Stomach smooth muscle (tissue), 2 donors: ENCODE results near the gene AASS.
"Not testable (repeated sequence)": the region's sequence is repeated elsewhere in the genome, so short reads cannot be mapped to it uniquely, and the experiment has no call there.

Experiments used
- H3K27ac ChIP-seq: one replicate; pipeline ENCODE4 v1.7.0; 2013; ENCODE audit warnings: mild to moderate bottlenecking, low read length, inconsistent platforms
- H3K27me3 ChIP-seq, 2 donors: one replicate each; pipeline ENCODE4 v1.7.0; 2013; ENCODE audit warnings: low read length in 2 of 2; ENCODE audit not compliant: insufficient read depth in 2 of 2, control insufficient read depth in 1 of 2
- H3K36me3 ChIP-seq, 2 donors: one replicate each; pipeline ENCODE4 v1.7.0; 2013; ENCODE audit warnings: low read length in 2 of 2; ENCODE audit not compliant: control insufficient read depth in 2 of 2, insufficient read depth in 2 of 2
- H3K4me1 ChIP-seq: one replicate; pipeline ENCODE4 v1.7.0; 2013; ENCODE audit warnings: low read length; ENCODE audit not compliant: control insufficient read depth, insufficient read depth
- H3K4me3 ChIP-seq, 2 donors: one replicate each; pipeline ENCODE4 v1.7.0; 2013; ENCODE audit warnings: low read length in 2 of 2
- H3K9ac ChIP-seq, 2 donors: one replicate each; pipeline ENCODE4 v1.7.0; 2013; ENCODE audit warnings: low read length in 2 of 2, mild to moderate bottlenecking in 1 of 2
- H3K9me3 ChIP-seq, 2 donors: one replicate each; pipeline ENCODE4 v1.7.0; 2013; ENCODE audit warnings: low read length in 2 of 2; ENCODE audit not compliant: control insufficient read depth in 2 of 2
- donor health status: healthy.
- donor health status: Pancreatic carcinoma.

The AASS gene

DNA sequence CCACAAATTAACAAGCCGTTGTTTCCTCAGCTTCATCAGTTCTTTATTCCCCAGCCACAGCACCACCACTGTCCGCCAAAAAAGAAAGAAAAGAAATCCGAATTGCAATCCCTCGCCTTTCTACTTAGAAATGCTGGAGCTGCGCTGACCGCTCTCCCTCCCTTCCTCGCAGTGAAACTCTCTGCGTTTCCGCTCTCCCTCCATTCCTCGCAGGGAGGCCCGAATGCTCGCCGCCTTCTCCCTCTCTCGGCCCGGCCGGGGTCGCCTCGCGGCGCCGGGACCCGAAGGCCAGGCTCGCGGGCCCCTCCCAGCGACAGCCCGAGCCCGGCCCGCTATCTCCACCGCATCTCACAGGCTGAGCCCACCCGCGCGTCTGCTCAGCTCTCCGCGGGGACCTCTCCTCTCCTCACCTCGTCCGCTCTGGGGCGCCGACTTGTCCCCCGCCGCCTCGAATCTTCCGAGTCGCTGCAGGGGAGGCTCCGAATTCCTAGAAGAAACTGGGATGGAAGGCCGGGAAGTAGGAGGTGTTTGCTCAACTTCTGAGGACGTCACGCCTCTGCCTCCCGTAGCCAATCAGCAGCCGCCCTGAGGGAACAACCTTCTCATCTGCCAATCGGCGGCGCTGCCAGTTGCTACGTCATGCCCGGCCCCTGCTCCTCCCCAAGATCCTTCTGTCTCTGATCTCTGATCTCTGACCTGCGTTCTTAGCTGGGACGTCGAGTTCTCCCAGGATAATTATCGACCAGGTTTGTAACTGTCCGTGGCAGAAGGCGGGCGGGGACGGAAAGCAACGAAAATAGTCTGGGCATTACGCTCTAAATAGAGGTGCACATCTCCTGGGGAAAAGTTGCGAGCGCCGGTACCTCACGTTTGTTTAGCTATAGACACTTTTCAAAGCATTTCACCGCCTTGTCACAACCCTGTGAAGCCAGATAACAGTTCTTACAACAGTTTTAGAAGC lies at the start of gene AASS:
Gene AASS, minus strand, starts transcription at position 499 of the 961 bp plus-strand sequence. CDS start 10,523 bp downstream, outside the sequence.
- Histone ChIP-seq H3K27me3 (no peaks in the 10 kb centered on the region), H3K36me3 (no peaks in the 10 kb centered on the region), H3K27ac (peak within 1 kb of the TSS; percentile 100), H3K9me3 (no peaks in the 10 kb centered on the region), H3K4me3 (peak within 1 kb of the TSS; percentile 78 to 93), H3K4me1 (peaks cover 12% of the 10 kb centered on the region), H3K9ac (peak within 1 kb of the TSS; percentile 85 to 98)

DNA sequence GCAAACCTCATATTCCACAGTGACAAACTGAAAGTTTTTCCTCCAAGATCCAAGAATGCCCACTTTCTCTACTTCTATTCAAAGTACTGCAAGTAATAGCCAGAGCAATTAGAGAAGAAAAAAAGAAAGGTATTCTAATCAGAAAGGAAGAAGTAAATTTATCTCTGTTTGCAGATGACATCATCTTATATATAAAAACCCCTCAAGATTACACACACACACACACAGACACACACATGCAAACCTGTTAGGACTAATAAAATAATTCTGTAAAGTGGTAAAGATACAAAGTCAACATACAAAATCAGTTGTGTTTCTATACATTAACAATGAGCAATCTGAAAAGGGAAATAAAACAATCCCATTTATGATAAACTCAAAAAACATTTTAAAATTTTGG lies 44.7 kb upstream of the AASS start:
- Histone ChIP-seq H3K4me3 (no peak overlapping the region), H3K27me3 (no peaks in the 10 kb centered on the region), H3K27ac (no peak overlapping the region), H3K36me3 (no peaks in the 10 kb centered on the region), H3K9me3 (no peaks in the 10 kb centered on the region), H3K4me1 (no peaks in the 10 kb centered on the region), H3K9ac (no peak overlapping the region)

DNA sequence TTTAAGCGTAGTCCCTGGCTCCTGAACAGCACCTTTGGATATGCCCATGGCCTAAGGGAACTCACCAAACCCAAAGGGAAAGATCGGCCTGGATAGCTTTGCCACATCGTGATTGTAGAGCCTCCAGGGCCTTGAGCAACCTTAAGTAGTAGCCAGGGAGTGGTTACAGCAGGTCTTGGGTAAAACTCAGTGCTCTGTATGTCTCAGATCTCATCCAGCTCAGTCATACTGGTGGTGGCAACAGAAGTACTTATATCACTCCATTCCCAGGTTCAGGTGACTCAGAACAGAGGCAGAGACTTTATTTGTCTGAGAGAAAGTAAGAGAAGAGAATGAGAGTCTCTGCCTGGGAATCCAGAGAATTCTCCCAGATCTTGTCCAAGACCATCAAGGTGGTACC lies 39.1 kb upstream of the AASS start:
- Histone ChIP-seq H3K4me1 (no peaks in the 10 kb centered on the region), H3K9me3 (peaks cover 0 to 4% of the 10 kb centered on the region in 2 donors), H3K27me3 (no peaks in the 10 kb centered on the region), H3K36me3 (no peaks in the 10 kb centered on the region), H3K9ac (no peak overlapping the region), H3K4me3 (no peak overlapping the region), H3K27ac (no peak overlapping the region)

DNA sequence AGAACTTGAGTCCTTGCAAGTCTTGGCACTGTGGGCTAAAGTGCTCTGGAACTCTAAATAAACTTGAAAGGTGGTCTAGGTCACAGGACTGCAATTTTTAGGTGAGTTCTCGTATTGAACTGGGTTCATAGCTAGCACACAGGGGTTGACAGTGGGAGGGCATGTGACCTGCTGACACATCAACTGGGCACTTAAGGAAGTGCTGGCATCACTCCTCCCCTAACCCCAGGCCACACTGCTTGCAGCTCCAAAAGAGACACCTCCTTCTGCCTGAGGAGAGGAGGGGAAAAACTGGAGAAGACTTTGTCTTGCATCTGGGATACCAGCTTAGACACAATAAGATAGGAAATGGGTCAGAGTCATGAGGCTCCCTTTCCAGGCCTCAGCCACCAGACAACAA lies 38.0 kb upstream of the AASS start:
- Histone ChIP-seq H3K27ac (no peak overlapping the region), H3K36me3 (no peaks in the 10 kb centered on the region), H3K9me3 (peaks cover 0 to 4% of the 10 kb centered on the region in 2 donors), H3K4me3 (no peak overlapping the region), H3K9ac (no peak overlapping the region), H3K27me3 (no peaks in the 10 kb centered on the region), H3K4me1 (no peaks in the 10 kb centered on the region)

DNA sequence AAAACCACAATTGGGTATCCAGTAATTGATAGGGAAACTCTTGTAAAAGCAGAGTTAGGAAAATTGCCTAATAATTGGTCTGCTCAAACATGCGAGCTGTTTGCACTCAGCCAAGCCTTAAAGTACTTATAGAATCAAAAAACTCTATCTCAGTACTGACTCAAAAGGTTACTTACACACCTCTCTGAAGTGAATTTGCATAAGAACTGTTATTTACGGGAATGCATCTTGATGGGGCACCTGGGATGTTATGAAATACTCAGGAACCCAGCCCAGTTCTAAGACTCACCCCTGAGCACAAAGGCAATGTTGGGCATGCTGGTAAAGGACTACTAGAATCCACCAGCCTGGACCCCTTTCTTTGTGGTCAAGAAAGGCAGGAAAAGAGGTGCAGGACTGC lies 28.1 kb upstream of the AASS start:
- H3K4me3 ChIP-seq, H3K9me3 ChIP-seq, H3K27me3 ChIP-seq, H3K27ac ChIP-seq, H3K9ac ChIP-seq, H3K36me3 ChIP-seq, H3K4me1 ChIP-seq: not testable (repeated sequence)

DNA sequence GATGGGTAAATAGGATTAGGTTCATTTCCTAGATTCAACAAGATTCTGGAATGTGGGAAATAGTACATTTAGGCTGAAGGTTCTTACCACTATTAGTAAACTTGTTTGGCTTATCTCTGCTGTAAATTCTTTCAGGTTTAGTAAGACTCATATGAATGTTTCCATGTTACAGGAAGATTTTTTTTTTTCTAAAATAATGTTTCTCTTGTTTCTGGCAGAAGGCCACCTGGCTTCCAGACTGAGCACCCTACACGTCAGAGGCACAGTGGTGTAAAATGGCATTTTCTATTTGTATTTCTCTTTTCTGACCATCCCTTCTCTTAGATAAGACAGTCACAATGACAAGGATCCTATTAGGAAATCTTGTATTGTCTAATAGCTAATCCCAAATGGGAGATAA lies 22.7 kb upstream of the AASS start:
- Histone ChIP-seq H3K36me3 (no peaks in the 10 kb centered on the region), H3K27me3 (no peaks in the 10 kb centered on the region), H3K9ac (no peak overlapping the region), H3K4me3 (no peak overlapping the region), H3K9me3 (no peaks in the 10 kb centered on the region), H3K4me1 (no peaks in the 10 kb centered on the region), H3K27ac (no peak overlapping the region)

DNA sequence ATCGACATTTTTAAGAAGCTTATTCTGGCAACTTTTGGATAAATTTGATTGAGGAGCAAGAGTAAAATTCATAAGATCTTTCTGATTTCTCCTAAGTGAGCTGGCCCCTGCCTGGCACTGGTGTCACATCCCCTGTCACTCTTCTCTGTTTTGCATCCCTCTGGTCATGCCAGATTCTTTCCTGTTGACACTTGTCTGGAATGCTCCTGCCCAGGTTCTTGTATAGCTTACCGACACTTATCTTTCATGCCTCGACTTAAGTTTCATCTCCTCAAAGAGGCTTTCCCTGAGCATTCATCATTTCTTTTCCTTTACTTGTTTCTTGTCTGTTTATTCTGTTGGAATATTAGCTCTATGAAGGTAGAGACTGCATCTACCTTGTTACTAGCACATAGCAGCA lies 22.2 kb upstream of the AASS start:
- Histone ChIP-seq H3K4me3 (no peak overlapping the region), H3K9ac (no peak overlapping the region), H3K36me3 (no peaks in the 10 kb centered on the region), H3K27ac (no peak overlapping the region), H3K9me3 (no peaks in the 10 kb centered on the region), H3K4me1 (no peaks in the 10 kb centered on the region), H3K27me3 (no peaks in the 10 kb centered on the region)

DNA sequence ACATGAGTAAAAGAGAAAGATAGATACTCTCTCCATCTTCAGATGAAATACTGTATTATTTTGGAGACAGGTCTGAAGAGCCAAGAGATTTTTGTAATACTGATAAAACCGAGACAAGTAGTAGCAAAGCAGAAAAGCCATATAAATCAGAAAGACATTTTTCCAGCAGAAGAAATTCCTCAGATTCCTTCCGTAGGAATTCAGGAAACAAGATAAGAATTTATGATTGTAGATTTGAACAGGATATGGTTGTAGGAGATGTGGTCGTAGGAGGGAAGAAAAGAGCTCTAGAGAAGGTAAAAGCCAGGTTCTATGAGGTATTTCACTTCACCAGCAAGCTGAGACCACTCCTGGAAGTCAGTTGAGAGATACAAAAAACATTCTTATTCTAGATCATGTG lies 17.6 kb upstream of the AASS start:
- Histone ChIP-seq H3K9me3 (no peaks in the 10 kb centered on the region), H3K27me3 (no peaks in the 10 kb centered on the region), H3K9ac (no peak overlapping the region), H3K4me1 (no peaks in the 10 kb centered on the region), H3K27ac (no peak overlapping the region), H3K36me3 (no peaks in the 10 kb centered on the region), H3K4me3 (no peak overlapping the region)

DNA sequence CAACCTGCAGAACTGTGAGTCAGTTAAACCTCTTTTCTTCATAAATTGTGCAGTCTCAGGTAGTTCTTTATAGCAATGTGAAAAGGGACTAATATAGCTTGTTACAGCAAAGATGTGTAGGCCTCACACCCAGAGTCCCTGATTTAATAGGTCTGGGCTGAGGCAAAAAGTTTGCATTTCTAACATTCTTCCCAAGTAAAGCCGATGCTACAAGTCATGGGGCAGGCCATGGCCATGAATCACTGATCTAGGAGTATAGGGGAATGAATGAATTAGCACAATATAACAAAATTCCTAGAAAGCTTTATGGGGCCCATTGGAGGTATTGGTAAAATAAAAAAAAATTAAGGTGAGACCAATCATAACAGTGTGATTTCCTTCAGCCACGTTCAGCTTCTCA lies 11.5 kb upstream of the AASS start:
- H3K36me3 ChIP-seq = no peaks in the 10 kb centered on the region
- no peaks in the 10 kb centered on the region for H3K4me1 ChIP-seq
- no peaks in the 10 kb centered on the region for H3K9me3 ChIP-seq
- H3K27me3 ChIP-seq = no peaks in the 10 kb centered on the region
- no peak overlapping the region for H3K9ac ChIP-seq
- H3K27ac ChIP-seq = no peak overlapping the region
- H3K4me3 ChIP-seq = no peak overlapping the region

DNA sequence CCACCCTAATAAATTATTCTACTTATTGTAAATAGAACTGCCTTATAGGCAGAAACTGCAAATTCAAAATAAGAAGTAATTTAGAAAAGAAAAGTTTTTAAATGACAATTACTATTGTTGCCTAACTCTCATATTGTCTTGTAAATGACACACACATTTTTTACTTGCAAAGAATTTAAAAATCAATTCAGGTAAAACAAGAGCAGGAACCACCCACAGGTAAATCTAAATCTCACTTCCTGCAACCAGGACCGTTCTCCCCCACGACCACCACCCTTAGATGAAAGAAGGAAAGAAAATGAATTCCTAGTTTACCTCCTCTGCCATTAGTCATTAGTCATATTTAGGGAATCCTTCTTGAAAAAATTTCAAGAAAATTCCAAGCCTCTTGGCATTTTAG lies 4.8 kb upstream of the AASS start:
- no peak overlapping the region for H3K27ac ChIP-seq
- H3K4me1 ChIP-seq = peaks cover 4% of the 10 kb centered on the region
- H3K9ac ChIP-seq = no peak overlapping the region
- no peaks in the 10 kb centered on the region for H3K27me3 ChIP-seq
- no peaks in the 10 kb centered on the region for H3K36me3 ChIP-seq
- H3K4me3 ChIP-seq = no peak overlapping the region
- no peaks in the 10 kb centered on the region for H3K9me3 ChIP-seq

DNA sequence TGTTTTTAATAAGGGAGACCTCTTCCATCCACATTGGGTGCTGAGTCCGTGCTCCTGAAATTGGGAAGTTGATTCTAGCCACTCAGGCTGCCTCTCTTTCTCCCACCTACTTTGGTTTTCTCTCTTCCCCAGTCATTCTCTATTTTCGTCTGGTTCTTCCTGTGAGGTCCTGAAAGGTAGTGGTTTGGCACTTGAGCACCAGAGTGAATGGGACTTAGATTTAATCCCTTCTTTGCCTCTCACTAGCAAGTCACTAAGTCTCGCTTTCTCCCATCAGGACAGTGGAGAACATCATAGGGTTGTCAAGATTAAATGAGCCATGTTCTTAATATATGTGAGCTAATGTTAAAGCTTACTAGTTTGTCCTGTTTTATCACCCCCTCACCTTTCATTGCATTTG lies 4.0 kb upstream of the AASS start:
- no peak overlapping the region for H3K9ac ChIP-seq

More for the DNA sequence above, 4.0 kb upstream of the AASS start:
- no peaks in the 10 kb centered on the region for H3K27me3 ChIP-seq
- H3K4me1 ChIP-seq = peaks cover 8% of the 10 kb centered on the region
- H3K27ac ChIP-seq = no peak overlapping the region
- no peaks in the 10 kb centered on the region for H3K9me3 ChIP-seq
- H3K4me3 ChIP-seq = no peak overlapping the region
- H3K36me3 ChIP-seq = no peaks in the 10 kb centered on the region
